Nephron (organoid): ENCODE data around the gene MAGEA11.
"Not testable (repeated sequence)": the region's sequence is repeated elsewhere in the genome, so short reads cannot be mapped to it uniquely, and the experiment has no call there.

Source experiments
- H3K27ac Mint-ChIP-seq, 3 experiments: 2 replicates each; pipeline ENCODE4 v1.8.0; 2020; ENCODE audit warnings: mixed read lengths in 3 of 3, mild to moderate bottlenecking in 2 of 3, moderate library complexity in 1 of 3
- H3K27me3 Mint-ChIP-seq: 2 replicates; pipeline ENCODE4 v1.8.0; 2021; ENCODE audit warnings: low read depth, mild to moderate bottlenecking, moderate library complexity, mixed read lengths
- H3K36me3 Mint-ChIP-seq: 2 replicates; pipeline ENCODE4 v1.8.0; 2020; ENCODE audit warnings: low read depth, mixed read lengths
- H3K4me1 Mint-ChIP-seq: 2 replicates; pipeline ENCODE4 v1.8.0; 2020; ENCODE audit warnings: mixed read lengths
- H3K4me3 Mint-ChIP-seq, 3 experiments: 2 replicates each; pipeline ENCODE4 v1.8.0; 2020; ENCODE audit warnings: mild to moderate bottlenecking in 3 of 3, mixed read lengths in 3 of 3, moderate library complexity in 2 of 3
- H3K9me3 Mint-ChIP-seq: 2 replicates; pipeline ENCODE4 v1.8.0; 2020; ENCODE audit warnings: mixed read lengths
- CTCF ChIP-seq, 3 experiments: fragments of 200-600 bp; sonication (generic); IDR thresholded peaks; one replicate each; pipeline ENCODE4 v1.5.0; 2021; ENCODE audit warnings: antibody characterized with exemption in 3 of 3; ENCODE audit not compliant: unreplicated experiment in 3 of 3

MAGEA11 gene

GRCh38 chrX:149757206-149758067 lies 45.6 kb downstream of the MAGEA11 start:
- TF ChIP-seq CTCF (IDR thresholded peaks at IDR 0.05; ENCODE audit: unreplicated experiment in 3 of 3): no peak
- Mint-ChIP-seq H3K9me3 (peaks cover 13% of the 10 kb centered on the region), H3K36me3 (no peaks in the 10 kb centered on the region), H3K27me3 (no peaks in the 10 kb centered on the region), H3K4me1 (no peaks in the 10 kb centered on the region), H3K4me3 (no peak overlapping the region), H3K27ac (no peak overlapping the region)

GRCh38 chrX:149758068-149758714 lies 46.3 kb downstream of the MAGEA11 start:
- TF ChIP-seq CTCF (IDR thresholded peaks at IDR 0.05; ENCODE audit: unreplicated experiment in 3 of 3): no peak
- Mint-ChIP-seq H3K36me3 (no peaks in the 10 kb centered on the region), H3K4me3 (no peak overlapping the region), H3K27me3 (no peaks in the 10 kb centered on the region), H3K4me1 (no peaks in the 10 kb centered on the region), H3K27ac (no peak overlapping the region), H3K9me3 (peaks cover 13% of the 10 kb centered on the region)

GRCh38 chrX:149758715-149759078 lies 46.8 kb downstream of the MAGEA11 start:
- H3K4me1 Mint-ChIP-seq, H3K27me3 Mint-ChIP-seq, H3K27ac Mint-ChIP-seq, H3K4me3 Mint-ChIP-seq, H3K36me3 Mint-ChIP-seq: not testable (repeated sequence)
- H3K9me3 Mint-ChIP-seq: peaks cover 13% of the 10 kb centered on the region

- Mint-ChIP-seq H3K27ac (no peak overlapping the region), H3K4me3 (no peak overlapping the region), H3K4me1 (no peaks in the 10 kb centered on the region), H3K9me3 (peaks cover 13% of the 10 kb centered on the region), H3K36me3 (no peaks in the 10 kb centered on the region), H3K27me3 (no peaks in the 10 kb centered on the region)
- no peak for TF ChIP-seq CTCF (IDR thresholded peaks at IDR 0.05; ENCODE audit: unreplicated experiment in 3 of 3)
Observed at GRCh38 chrX:149759824-149760223, 48.0 kb downstream of the MAGEA11 start.

GRCh38 chrX:149760965-149761364 lies 49.1 kb downstream of the MAGEA11 start:
- Mint-ChIP-seq H3K27ac (no peak overlapping the region), H3K9me3 (peaks cover 13% of the 10 kb centered on the region), H3K4me3 (no peak overlapping the region), H3K27me3 (no peaks in the 10 kb centered on the region), H3K36me3 (no peaks in the 10 kb centered on the region), H3K4me1 (no peaks in the 10 kb centered on the region)
- no peak for TF ChIP-seq CTCF (IDR thresholded peaks at IDR 0.05; ENCODE audit: unreplicated experiment in 3 of 3)

- not testable (repeated sequence) for H3K4me3 Mint-ChIP-seq, H3K36me3 Mint-ChIP-seq, H3K27ac Mint-ChIP-seq, H3K27me3 Mint-ChIP-seq, H3K4me1 Mint-ChIP-seq
- peaks cover 11% of the 10 kb centered on the region for H3K9me3 Mint-ChIP-seq
Observed at GRCh38 chrX:149761858-149762674, 50.2 kb downstream of the MAGEA11 start.
